Fibroblast of lung (primary cell): Measurements from ENCODE around the gene KRT85.

Experiments
- CTCF ChIP-seq, 2 donors: IDR thresholded peaks in 1 of 2; conservative IDR thresholded peaks in 1 of 2; 1 replicate in 1 of 2; 2 replicates in 1 of 2; pipeline ENCODE4 v1.5.1; 2011 to 2012; ENCODE audit warnings: low read length in 2 of 2, control low read depth in 1 of 2, inconsistent platforms in 1 of 2, low read depth in 1 of 2, mild to moderate bottlenecking in 1 of 2
- EZH2 ChIP-seq: IDR thresholded peaks from 2 replicates; pipeline ENCODE4 v1.5.1; 2012; ENCODE audit warnings: low read length, control low read depth, mild to moderate bottlenecking; ENCODE audit errors: missing control alignments

GRCh38 chr12:52359621-52360061 is 7.6 kb downstream of the KRT85 start:
- TF ChIP-seq CTCF (conservative IDR thresholded peaks at IDR 0.05 in 1 of 2, IDR thresholded peaks at IDR 0.05 in 1 of 2; ENCODE audit: low read depth in 1 of 2, low read length in 2 of 2) (no peak), EZH2 (no peak)
